Suprapubic skin (tissue), 4 donors: ENCODE results near the gene TBXAS1. TPM values are rescaled to one million over a fixed set of nuclear protein-coding genes. Genes with fewer than 3 reads are reported as not detected.

ENCODE experiments used
- DNase-seq, 2 donors: peaks; one replicate each; pipeline ENCODE4 v3.0.0-alpha.2; 2019; ENCODE audit warnings: low spot score in 2 of 2
- H3K27ac ChIP-seq: fragments of 200-600 bp; sonication (generic); one replicate; pipeline ENCODE4 v1.5.1; 2019
- H3K27me3 ChIP-seq: fragments of 200-600 bp; sonication (generic); one replicate; pipeline ENCODE4 v1.5.1; 2019
- H3K36me3 ChIP-seq: fragments of 200-600 bp; sonication (generic); one replicate; pipeline ENCODE4 v1.5.1; 2019
- H3K4me1 ChIP-seq: fragments of 200-600 bp; sonication (generic); one replicate; pipeline ENCODE4 v1.5.1; 2019
- H3K4me3 ChIP-seq: fragments of 200-600 bp; sonication (generic); one replicate; pipeline ENCODE4 v1.5.1; 2019; ENCODE audit warnings: mild to moderate bottlenecking
- H3K9me3 ChIP-seq: fragments of 200-600 bp; sonication (generic); one replicate; pipeline ENCODE4 v1.5.1; 2019
- CTCF ChIP-seq, 2 donors: fragments of 200-600 bp in 1 of 2; fragments of 450-650 bp in 1 of 2; sonication (generic) in 1 of 2; IDR thresholded peaks; one replicate each; pipeline ENCODE4 v1.5.1; 2016 to 2019; ENCODE audit warnings: antibody characterized with exemption in 2 of 2, mild to moderate bottlenecking in 1 of 2, moderate library complexity in 1 of 2
- EP300 ChIP-seq: sonication (generic); formaldehyde crosslinking; IDR thresholded peaks from one replicate; pipeline ENCODE4 v1.6.1; 2017; ENCODE audit warnings: antibody characterized with exemption
- POLR2A ChIP-seq, 2 donors: fragments of 450-650 bp; IDR thresholded peaks; one replicate each; pipeline ENCODE4 v1.6.1; 2017; ENCODE audit warnings: antibody characterized with exemption in 2 of 2, mild to moderate bottlenecking in 2 of 2, moderate library complexity in 2 of 2
- POLR2AphosphoS5 ChIP-seq, 3 donors: sonication (generic); formaldehyde crosslinking; IDR thresholded peaks; one replicate each; pipeline ENCODE4 v1.6.1; 2017; ENCODE audit warnings: antibody characterized with exemption in 3 of 3
- WGBS: methylation state at CpG from one replicate; pipeline ENCODE4 v1.1.5; 2018; 5-methylcytosine and 5-hydroxymethylcytosine counted together
- total RNA-seq, 4 donors: library from RNA; depleted of rRNA; stranded (reverse); fragments of >200 nt; gene quantifications; one replicate each; pipeline ENCODE4 v1.1.0, GENCODE V29; 2016

The TBXAS1 gene
- total RNA-seq, 4 donors from 2014 or later, result 1.4 to 2.4 (median 2.1) TPM

- Histone ChIP-seq H3K9me3 (no peaks in the 10 kb centered on the region), H3K36me3 (no peaks in the 10 kb centered on the region), H3K4me1 (peaks cover 26% of the 10 kb centered on the region), H3K27me3 (no peaks in the 10 kb centered on the region), H3K27ac (no peak overlapping the region), H3K4me3 (no peak overlapping the region)
- TF ChIP-seq POLR2A (IDR thresholded peaks at IDR 0.05), result no peak
- no peak for TF ChIP-seq EP300
- TF ChIP-seq POLR2AphosphoS5 (IDR thresholded peaks at IDR 0.05), result no peak
- TF ChIP-seq CTCF (IDR thresholded peaks at IDR 0.05), result no peak
- DNase-seq, result no peak
- WGBS, result 80% methylated on average over 11 of the region's 11 CpGs
Observed at GRCh38 chr7:139913021-139913844, 84.2 kb downstream of the TBXAS1 start.

GRCh38 chr7:139913845-139914135, 84.7 kb downstream of the TBXAS1 start:
- no peak overlapping the region for H3K27ac ChIP-seq
- no peak for TF ChIP-seq EP300
- TF ChIP-seq CTCF (IDR thresholded peaks at IDR 0.05), result no peak
- no peak for TF ChIP-seq POLR2AphosphoS5 (IDR thresholded peaks at IDR 0.05)
- TF ChIP-seq POLR2A (IDR thresholded peaks at IDR 0.05), result no peak
- no peaks in the 10 kb centered on the region for H3K27me3 ChIP-seq
- peaks cover 29% of the 10 kb centered on the region for H3K4me1 ChIP-seq
- no peak overlapping the region for H3K4me3 ChIP-seq
- H3K9me3 ChIP-seq, result no peaks in the 10 kb centered on the region
- no peak for DNase-seq
- 89% methylated on average over 4 of the region's 4 CpGs for WGBS
- H3K36me3 ChIP-seq, result no peaks in the 10 kb centered on the region

GRCh38 chr7:139914306-139915267, 85.5 kb downstream of the TBXAS1 start:
- Histone ChIP-seq H3K4me1 (peaks cover 29% of the 10 kb centered on the region), H3K9me3 (no peaks in the 10 kb centered on the region), H3K27me3 (no peaks in the 10 kb centered on the region), H3K4me3 (no peak overlapping the region), H3K36me3 (no peaks in the 10 kb centered on the region), H3K27ac (no peak overlapping the region)
- TF ChIP-seq CTCF (IDR thresholded peaks at IDR 0.05), result no peak
- TF ChIP-seq POLR2AphosphoS5 (IDR thresholded peaks at IDR 0.05), result no peak
- TF ChIP-seq EP300, result no peak
- no peak for TF ChIP-seq POLR2A (IDR thresholded peaks at IDR 0.05)
- 92% methylated on average over 6 of the region's 6 CpGs for WGBS
- DNase-seq, result no peak

GRCh38 chr7:139915268-139915863, 86.3 kb downstream of the TBXAS1 start:
- Histone ChIP-seq H3K36me3 (no peaks in the 10 kb centered on the region), H3K27me3 (no peaks in the 10 kb centered on the region), H3K9me3 (no peaks in the 10 kb centered on the region), H3K4me3 (no peak overlapping the region), H3K27ac (no peak overlapping the region), H3K4me1 (peaks cover 29% of the 10 kb centered on the region)
- 95% methylated on average over 10 of the region's 10 CpGs for WGBS
- no peak for TF ChIP-seq CTCF (IDR thresholded peaks at IDR 0.05)
- no peak for TF ChIP-seq POLR2AphosphoS5 (IDR thresholded peaks at IDR 0.05)
- no peak for TF ChIP-seq POLR2A (IDR thresholded peaks at IDR 0.05)
- TF ChIP-seq EP300, result no peak
- DNase-seq, result no peak
